Measurements from ENCODE around the gene STX8.

The STX8 gene

DNA sequence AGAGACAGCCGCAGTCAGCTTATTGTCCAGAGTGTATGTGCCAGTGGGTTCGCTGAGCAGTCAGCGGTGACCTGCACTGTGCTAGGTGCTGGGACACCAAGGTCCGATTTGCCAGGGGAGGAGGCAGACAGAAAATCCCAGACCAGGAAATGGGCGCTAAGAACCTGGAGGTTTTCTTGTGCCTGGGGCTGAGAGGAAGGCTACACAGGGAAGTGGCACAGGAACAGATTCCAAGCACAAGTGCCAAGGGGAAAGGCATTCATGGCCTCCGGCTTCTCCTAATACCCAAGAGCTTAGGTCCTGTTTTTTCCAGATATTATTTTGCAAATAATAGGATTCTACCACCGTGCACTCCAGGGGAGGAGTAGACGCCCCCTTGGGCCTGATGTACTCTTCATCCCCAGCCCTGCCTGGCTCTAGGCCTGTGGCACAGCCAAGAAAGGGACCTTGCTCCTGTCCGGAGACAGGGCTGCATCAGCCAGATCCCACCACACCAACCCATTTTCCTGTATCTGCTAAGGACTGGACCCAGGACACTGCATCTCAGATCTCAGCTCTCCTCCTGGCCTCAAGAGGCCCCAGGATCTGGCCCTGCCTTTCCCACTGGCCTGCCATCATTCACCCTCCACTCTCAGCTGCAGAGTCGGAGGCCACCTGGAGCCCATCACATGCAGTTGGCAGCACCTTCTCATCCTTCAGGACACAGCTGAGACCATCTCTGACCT is 367.1 kb downstream of the STX8 start:
- TF ChIP-seq, protein P1, sequence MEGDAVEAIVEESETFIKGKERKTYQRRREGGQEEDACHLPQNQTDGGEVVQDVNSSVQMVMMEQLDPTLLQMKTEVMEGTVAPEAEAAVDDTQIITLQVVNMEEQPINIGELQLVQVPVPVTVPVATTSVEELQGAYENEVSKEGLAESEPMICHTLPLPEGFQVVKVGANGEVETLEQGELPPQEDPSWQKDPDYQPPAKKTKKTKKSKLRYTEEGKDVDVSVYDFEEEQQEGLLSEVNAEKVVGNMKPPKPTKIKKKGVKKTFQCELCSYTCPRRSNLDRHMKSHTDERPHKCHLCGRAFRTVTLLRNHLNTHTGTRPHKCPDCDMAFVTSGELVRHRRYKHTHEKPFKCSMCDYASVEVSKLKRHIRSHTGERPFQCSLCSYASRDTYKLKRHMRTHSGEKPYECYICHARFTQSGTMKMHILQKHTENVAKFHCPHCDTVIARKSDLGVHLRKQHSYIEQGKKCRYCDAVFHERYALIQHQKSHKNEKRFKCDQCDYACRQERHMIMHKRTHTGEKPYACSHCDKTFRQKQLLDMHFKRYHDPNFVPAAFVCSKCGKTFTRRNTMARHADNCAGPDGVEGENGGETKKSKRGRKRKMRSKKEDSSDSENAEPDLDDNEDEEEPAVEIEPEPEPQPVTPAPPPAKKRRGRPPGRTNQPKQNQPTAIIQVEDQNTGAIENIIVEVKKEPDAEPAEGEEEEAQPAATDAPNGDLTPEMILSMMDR (IDR thresholded peaks at IDR 0.05) = no peak

DNA sequence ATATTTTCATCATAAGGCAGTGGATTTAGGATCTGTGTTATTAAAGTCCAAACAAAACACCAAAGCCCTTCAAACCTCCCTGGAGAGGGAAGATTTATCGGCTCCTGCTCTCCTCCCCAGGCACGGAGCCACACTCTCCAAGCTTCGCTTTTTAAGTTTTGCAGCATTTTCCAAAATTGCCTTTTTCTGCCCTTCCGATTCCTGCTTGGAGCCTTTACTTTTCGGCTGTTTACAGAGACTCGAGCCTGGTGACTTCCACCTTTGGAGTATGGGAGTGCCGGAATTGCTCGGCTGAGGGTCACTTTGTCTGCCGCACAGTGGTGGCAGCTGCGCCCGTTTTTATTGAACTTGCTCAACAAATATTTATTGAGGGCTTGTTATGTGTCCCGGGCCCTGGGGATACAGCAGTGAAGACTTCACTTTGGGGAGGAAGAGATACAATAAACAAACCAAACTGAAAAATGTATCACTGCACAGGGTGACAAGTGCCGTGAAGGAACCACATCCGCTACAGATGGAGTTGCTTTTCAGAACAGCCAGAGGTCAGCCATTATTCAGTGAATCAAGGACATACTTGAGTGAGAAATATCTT is 368.8 kb downstream of the STX8 start:
- TF ChIP-seq, protein P1 (IDR thresholded peaks at IDR 0.05) = no peak

DNA sequence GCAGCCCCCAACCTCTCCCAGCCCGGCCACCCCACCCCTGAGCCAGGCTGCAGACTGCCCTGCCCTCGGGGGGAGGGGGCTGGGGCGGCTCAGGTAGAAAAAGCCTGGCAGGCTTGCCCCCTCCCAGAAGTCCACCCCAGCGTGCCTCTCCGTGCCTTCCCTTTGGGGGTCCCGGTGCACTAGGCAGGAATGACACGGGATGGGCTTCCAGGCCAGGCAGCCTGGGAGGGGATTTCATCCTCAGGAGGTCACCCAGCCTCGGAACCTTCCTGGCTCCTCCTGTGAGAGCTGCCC is 369.3 kb downstream of the STX8 start:
- TF ChIP-seq, protein P1 (IDR thresholded peaks at IDR 0.05) = no peak

- TF ChIP-seq, protein P1 (IDR thresholded peaks at IDR 0.05) = no peak
These were observed 369.9 kb downstream of the STX8 start for GRCh38 chr17:9205520-9206409.

GRCh38 chr17:9204637-9205329 is 370.8 kb downstream of the STX8 start:
- TF ChIP-seq, protein P1 (IDR thresholded peaks at IDR 0.05) = no peak

DNA sequence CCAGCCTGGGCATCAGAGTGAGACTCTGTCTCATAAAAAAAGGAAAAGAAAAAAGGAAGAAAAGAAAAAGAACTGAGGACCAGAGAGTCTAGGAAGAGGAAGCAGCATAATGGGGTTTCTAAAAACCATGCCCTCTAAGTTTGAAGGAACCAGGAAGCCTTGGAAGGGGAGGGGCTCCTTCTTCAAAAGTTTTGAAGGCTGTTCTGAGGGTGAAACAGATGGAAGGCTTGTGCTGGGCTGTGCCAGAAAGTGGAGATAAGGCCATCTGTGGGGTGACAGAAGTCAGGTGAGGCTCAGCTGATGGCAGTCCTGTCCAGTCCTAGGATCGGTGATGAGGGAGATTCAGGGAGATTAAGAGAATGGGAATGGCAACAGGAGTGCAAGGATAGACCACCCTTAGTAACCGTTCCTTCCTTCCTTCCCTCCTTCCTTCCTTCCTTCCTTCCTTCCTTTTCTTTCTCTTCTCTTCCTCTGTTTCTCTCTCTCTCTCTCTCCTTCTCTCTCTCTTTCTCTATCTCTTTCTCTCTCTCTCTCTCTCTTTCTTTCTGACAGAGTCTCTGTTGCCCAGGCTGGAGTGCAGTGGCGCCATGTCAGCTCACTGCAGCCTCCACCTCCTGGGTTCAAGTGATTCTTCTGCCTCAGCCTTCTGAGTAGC is 371.7 kb downstream of the STX8 start:
- TF ChIP-seq, protein P1 (IDR thresholded peaks at IDR 0.05) = no peak

DNA sequence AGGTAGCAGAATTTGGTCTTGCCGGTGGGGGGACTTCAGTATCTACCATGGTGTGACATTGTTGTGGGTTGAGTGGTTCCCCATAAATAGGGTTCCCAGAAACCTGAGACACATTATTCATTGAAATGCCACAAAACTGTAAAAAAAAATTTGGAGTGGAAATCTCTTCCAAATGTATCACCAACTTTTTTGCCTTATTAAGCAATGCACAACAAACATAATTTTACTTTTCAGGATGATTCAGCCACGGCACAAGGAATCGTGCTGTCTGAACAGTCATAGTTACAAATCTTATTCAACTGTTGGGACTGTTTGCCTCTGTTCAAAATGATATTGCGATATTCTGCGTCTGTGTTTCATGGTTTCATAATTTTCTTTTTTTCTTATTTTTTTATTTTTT is 373.1 kb downstream of the STX8 start:
- TF ChIP-seq, protein P1 (IDR thresholded peaks at IDR 0.05) = no peak
